ENCODE data around the gene GLB1L3.

DNA sequence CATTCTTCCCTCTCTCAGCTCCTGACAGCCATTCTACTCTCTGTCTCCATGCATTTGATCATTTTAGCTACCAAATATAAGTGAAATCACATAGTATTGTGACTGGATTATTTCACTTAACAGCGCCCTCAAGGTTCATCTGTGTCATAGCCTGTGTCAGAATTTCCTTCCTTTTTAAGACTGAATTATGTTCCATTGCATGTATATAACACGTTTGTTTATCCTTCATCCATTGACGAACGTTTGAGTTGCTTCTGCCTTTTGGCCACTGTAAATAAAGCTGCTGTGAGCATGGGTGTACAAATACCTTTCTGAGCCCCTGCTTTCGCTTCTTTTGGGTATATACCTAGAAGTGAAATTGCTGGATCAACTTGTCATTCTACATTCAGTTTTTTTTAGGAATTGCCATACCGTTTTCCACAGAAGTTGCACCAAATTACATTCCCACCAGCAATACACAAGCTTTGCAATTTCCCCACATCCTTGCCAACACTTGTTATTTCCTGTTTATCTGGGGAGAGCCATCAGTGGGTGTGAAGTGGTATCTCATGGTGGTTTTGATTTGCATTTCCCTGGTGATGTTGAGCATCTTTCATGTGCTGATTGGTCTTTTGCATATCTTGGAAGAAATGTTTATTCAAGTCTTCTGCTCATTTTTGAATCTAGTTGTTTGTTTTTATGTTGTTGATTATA is 73.1 kb downstream of the GLB1L3 start:
- TF ChIP-seq CTCF (IDR thresholded peaks at IDR 0.05) (no peak), POLR2A (IDR thresholded peaks at IDR 0.05) (no peak)
